MCF 10A (cell line): ENCODE measurements around the gene UBXN10. TPM values are rescaled to one million over a fixed set of nuclear protein-coding genes. Genes with fewer than 3 reads are reported as not detected.

Experiments used
- BruUV-seq: library from RNA; stranded (reverse); fragments of 400-500 nt; replicated peaks from 2 replicates; lab custom pipeline; 2021; lab: Mats Ljungman, UMichigan
- CTCF ChIA-PET: fragments of 300-600 bp; sonication (Branson Sonifier 250); formaldehyde crosslinking; extraction: SDS; loops from one replicate; lab custom pipeline; 2021; ENCODE audit warnings: antibody characterized with exemption, inconsistent platforms; lab: Yijun Ruan, JAX
- POLR2A ChIA-PET: fragments of 300-600, 350-650 bp; sonication (Branson Sonifier 250); formaldehyde crosslinking; extraction: SDS; loops from one replicate; lab custom pipeline; 2020; ENCODE audit warnings: antibody characterized with exemption, inconsistent platforms; lab: Yijun Ruan, JAX
- DNase-seq: peaks from one replicate; pipeline ENCODE4 v3.0.0-alpha.2; 2018; ENCODE audit not compliant: unreplicated experiment
- H3K27ac Mint-ChIP-seq: one replicate; pipeline ENCODE4 v1.8.0; 2022; ENCODE audit warnings: mild to moderate bottlenecking, low read depth, mixed read lengths; ENCODE audit not compliant: unreplicated experiment
- H3K27me3 Mint-ChIP-seq: one replicate; pipeline ENCODE4 v1.8.0; 2022; ENCODE audit warnings: mixed read lengths; ENCODE audit not compliant: insufficient read depth, unreplicated experiment
- H3K36me3 Mint-ChIP-seq: one replicate; pipeline ENCODE4 v1.8.0; 2022; ENCODE audit warnings: mild to moderate bottlenecking, moderate library complexity, mixed read lengths; ENCODE audit not compliant: insufficient read depth, unreplicated experiment
- H3K4me1 Mint-ChIP-seq: one replicate; pipeline ENCODE4 v1.8.0; 2022; ENCODE audit warnings: mixed read lengths; ENCODE audit not compliant: insufficient read depth, unreplicated experiment
- H3K4me3 Mint-ChIP-seq: one replicate; pipeline ENCODE4 v1.8.0; 2022; ENCODE audit warnings: mild to moderate bottlenecking, moderate library complexity, mixed read lengths; ENCODE audit not compliant: unreplicated experiment
- H3K9me3 Mint-ChIP-seq: one replicate; pipeline ENCODE4 v1.8.0; 2022; ENCODE audit warnings: mixed read lengths; ENCODE audit not compliant: unreplicated experiment
- intact Hi-C: fragments of 100-400 bp; cut with micrococcal nuclease; formaldehyde crosslinking; loops from 2 replicates; pipeline ENCODE4 v1.14.1; 2022
- total RNA-seq: library from RNA; stranded (reverse); gene quantifications from 2 replicates; pipeline ENCODE4 v1.2.3, GENCODE V29; 2022
- TF ChIP-seq, protein P1 (sequence below): fragments of 200-600 bp; IDR thresholded peaks from one replicate; pipeline ENCODE4 v1.8.0; 2022; ENCODE audit warnings: antibody characterized with exemption, mild to moderate bottlenecking; ENCODE audit not compliant: unreplicated experiment

UBXN10 gene
- total RNA-seq, 1 experiment from 2014 or later, result not detected

DNA sequence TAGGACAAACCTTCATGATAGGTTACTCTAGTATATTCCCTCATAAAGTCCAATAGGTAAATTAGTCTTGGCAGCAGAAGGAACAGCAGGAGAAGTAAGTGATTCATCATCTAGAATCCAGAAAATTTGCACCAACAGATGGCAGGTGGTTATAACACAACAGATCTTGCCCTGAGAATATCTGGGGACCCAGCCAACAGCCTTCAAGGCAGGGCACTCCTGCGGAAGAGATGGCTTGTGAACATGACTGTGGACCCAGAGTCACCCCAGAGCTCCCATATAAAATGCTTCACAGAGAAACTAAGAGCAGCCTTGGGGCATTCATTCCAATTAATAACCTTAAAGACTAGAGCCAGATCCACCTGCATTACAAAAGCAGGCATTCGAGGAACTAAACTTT, 8.3 kb downstream of the UBXN10 start:
- H3K4me1 Mint-ChIP-seq, result peaks cover 27% of the 10 kb centered on the region
- no peak overlapping the region for H3K4me3 Mint-ChIP-seq
- TF ChIP-seq, protein P1, sequence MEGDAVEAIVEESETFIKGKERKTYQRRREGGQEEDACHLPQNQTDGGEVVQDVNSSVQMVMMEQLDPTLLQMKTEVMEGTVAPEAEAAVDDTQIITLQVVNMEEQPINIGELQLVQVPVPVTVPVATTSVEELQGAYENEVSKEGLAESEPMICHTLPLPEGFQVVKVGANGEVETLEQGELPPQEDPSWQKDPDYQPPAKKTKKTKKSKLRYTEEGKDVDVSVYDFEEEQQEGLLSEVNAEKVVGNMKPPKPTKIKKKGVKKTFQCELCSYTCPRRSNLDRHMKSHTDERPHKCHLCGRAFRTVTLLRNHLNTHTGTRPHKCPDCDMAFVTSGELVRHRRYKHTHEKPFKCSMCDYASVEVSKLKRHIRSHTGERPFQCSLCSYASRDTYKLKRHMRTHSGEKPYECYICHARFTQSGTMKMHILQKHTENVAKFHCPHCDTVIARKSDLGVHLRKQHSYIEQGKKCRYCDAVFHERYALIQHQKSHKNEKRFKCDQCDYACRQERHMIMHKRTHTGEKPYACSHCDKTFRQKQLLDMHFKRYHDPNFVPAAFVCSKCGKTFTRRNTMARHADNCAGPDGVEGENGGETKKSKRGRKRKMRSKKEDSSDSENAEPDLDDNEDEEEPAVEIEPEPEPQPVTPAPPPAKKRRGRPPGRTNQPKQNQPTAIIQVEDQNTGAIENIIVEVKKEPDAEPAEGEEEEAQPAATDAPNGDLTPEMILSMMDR, result no peak
- peaks cover 5% of the 10 kb centered on the region for H3K27me3 Mint-ChIP-seq
- no TSS peak for BruUV-seq
- intact Hi-C loops, result loop anchor here (2.0 kb wide), 3 partner anchors 93 to 277 kb away; no protein-coding TSS in a partner anchor
- ChIA-PET POLR2A (interaction anchor here (0.7 to 1.1 kb wide), 2 partner anchors 15 to 140 kb away, joined by 3 to 5 read pairs; no protein-coding TSS in a partner anchor), CTCF (interaction anchor here (1.2 to 3.1 kb wide), 6 partner anchors 13 to 103 kb away, joined by 3 to 13 read pairs (median 6); no protein-coding TSS in a partner anchor)
- H3K9me3 Mint-ChIP-seq, result no peaks in the 10 kb centered on the region
- H3K27ac Mint-ChIP-seq, result no peak overlapping the region
- H3K36me3 Mint-ChIP-seq, result no peaks in the 10 kb centered on the region
- DNase-seq, result peak; percentile 78

DNA sequence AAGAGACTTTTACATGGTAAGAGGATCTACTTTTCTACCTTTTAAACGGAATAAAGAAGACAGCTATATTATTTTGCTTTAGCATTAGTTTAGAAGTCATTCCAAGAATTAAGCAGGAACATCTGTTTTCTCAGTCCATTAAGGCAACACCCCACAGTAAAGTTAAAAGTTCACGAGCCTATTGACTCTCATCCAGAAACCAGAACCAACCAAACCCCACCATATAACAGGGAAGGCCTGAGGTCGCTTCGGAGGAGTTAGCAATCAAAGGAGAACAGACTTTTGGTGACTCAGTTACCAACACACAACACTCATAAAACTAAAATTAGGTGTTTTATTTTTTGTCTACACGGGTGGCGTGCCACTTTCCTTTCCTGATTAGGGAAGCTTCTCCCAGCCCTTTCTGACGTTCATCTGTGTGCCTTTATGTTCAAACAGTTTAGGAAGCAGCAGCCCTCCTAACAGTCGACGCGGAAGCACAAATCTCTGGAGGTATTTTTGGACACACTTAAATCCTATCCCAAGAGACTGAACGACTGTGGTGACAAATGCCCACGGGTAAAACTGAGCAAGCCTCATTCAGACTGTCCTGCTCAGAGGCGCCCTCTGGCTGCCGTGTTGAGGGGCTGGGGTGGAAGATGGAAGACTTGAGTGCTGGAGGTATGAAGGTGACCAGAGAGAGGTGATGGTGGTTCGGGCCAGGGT, 9.0 kb downstream of the UBXN10 start:
- H3K27ac Mint-ChIP-seq, result no peak overlapping the region
- no TSS peak for BruUV-seq
- H3K4me3 Mint-ChIP-seq, result no peak overlapping the region
- H3K36me3 Mint-ChIP-seq, result no peaks in the 10 kb centered on the region
- no peaks in the 10 kb centered on the region for H3K27me3 Mint-ChIP-seq
- peak; percentile 68 for DNase-seq
- CTCF ChIA-PET, result interaction anchor here (0.6 to 3.1 kb wide), 6 partner anchors 14 to 792 kb away, joined by 3 to 13 read pairs (median 5); no protein-coding TSS in a partner anchor
- intact Hi-C loops, result loop anchor here (2.0 kb wide), 3 partner anchors 94 to 278 kb away; no protein-coding TSS in a partner anchor
- peaks cover 31% of the 10 kb centered on the region for H3K4me1 Mint-ChIP-seq
- H3K9me3 Mint-ChIP-seq, result no peaks in the 10 kb centered on the region
- POLR2A ChIA-PET, result interaction anchor here (0.7 to 1.1 kb wide), 2 partner anchors 16 to 141 kb away, joined by 3 to 5 read pairs; no protein-coding TSS in a partner anchor
- TF ChIP-seq, protein P1, result peak; percentile 59

DNA sequence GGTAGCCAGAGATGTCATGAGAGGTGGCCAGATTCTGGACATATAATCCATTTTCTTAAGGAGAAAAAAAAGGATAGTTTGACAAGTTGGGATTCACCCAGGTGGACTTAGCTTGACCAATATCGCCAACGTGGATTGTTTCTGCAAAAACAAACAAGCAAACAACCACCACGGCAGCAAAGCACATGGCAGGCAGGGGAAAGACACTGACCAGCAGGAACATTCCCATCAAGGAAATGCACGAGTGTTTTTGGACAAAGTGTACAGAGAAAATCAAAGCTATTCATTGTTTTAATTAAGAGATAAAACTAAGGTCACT, 9.5 kb downstream of the UBXN10 start:
- no TSS peak for BruUV-seq

DNA sequence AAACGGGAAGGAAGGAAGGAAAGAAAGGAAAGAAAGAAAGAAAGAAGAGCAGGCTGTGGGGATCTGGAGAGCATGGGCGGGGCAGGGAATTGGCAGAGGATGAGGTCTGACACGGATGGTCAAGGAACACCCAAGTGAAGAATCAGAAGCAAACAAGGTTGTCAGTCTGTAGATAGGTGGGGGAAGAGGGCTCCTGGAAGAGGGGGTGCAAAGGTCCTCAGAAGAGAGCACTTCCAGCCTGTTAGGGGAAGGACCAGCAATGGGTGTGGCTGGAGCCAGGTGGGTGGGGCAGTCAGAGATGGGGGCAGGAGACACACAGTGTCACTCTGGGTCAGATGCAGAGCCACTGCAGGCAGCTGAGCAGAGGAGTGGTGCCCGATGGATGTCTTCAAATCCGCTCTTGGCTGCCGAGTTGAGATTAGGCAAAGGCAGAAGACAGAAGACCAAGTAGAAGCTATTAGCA, 11.5 kb downstream of the UBXN10 start:
- H3K9me3 Mint-ChIP-seq, result no peaks in the 10 kb centered on the region
- TF ChIP-seq, protein P1, result no peak
- H3K4me3 Mint-ChIP-seq, result no peak overlapping the region
- no peaks in the 10 kb centered on the region for H3K27me3 Mint-ChIP-seq
- ChIA-PET POLR2A (no interaction called here), CTCF (interaction anchor here (0.9 to 1.8 kb wide), 2 partner anchors 15 to 96 kb away, joined by 4 to 6 read pairs; no protein-coding TSS in a partner anchor)
- H3K36me3 Mint-ChIP-seq, result no peaks in the 10 kb centered on the region
- DNase-seq, result no peak
- BruUV-seq, result no TSS peak
- H3K27ac Mint-ChIP-seq, result no peak overlapping the region
- peaks cover 28% of the 10 kb centered on the region for H3K4me1 Mint-ChIP-seq
- intact Hi-C loops, result no loop called here

More for the DNA sequence above, 9.5 kb downstream of the UBXN10 start:
- POLR2A ChIA-PET, result no interaction called here
- Mint-ChIP-seq H3K27ac (no peak overlapping the region), H3K9me3 (no peaks in the 10 kb centered on the region), H3K4me3 (no peak overlapping the region), H3K27me3 (no peaks in the 10 kb centered on the region), H3K36me3 (no peaks in the 10 kb centered on the region), H3K4me1 (peaks cover 31% of the 10 kb centered on the region)
- DNase-seq, result no peak
- CTCF ChIA-PET, result interaction anchor here (0.6 to 3.1 kb wide), 9 partner anchors 8 to 826 kb away, joined by 3 to 13 read pairs (median 4); no protein-coding TSS in a partner anchor
- TF ChIP-seq, protein P1, result no peak
- intact Hi-C loops, result loop anchor here (2.0 kb wide), 3 partner anchors 95 to 279 kb away; no protein-coding TSS in a partner anchor
